SKM-1 (cell line): ENCODE results near the gene ACTR3C.
A peak's percentile ranks its signal among the peaks of the same experiment; 100 is the strongest.
"Not testable (repeated sequence)": the region's sequence is repeated elsewhere in the genome, so short reads cannot be mapped to it uniquely, and the experiment has no call there.

ENCODE experiments used
- DNase-seq: peaks from one replicate; lab custom pipeline; 2025; ENCODE audit not compliant: unreplicated experiment; lab: John Stamatoyannopoulos, UW

The ACTR3C gene

DNA sequence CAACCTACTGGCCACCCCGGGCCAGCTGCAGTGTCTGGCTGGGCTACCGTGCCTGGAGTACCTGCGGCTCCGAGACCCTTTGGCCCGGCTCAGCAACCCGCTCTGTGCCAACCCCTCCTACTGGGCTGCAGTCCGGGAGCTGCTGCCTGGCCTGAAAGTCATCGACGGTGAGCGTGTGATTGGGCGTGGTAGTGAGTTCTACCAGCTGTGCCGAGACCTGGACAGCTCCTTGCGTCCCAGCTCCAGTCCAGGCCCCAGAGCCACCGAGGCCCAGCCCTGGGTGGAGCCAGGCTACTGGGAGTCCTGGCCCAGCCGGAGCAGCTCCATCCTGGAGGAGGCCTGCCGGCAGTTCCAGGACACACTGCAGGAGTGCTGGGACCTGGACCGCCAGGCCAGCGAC is 13.8 kb upstream of the ACTR3C start:
- DNase-seq, result no peak

DNA sequence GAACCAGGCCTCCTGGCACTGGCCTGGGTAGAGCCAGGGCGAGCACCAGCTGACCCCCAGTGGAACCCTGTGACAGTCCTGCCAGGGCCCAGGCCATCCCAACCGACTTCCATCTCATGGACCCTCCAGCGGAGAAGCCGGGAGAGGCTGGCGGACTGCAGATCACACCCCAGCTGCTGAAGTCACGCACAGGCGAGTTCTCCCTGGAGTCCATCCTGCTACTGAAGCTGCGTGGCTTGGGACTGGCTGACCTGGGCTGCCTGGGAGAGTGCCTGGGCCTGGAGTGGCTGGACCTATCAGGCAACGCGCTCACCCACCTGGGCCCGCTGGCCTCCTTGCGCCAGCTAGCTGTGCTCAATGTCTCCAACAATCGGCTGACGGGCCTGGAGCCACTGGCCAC is 13.4 kb upstream of the ACTR3C start:
- DNase-seq, result no peak

DNA sequence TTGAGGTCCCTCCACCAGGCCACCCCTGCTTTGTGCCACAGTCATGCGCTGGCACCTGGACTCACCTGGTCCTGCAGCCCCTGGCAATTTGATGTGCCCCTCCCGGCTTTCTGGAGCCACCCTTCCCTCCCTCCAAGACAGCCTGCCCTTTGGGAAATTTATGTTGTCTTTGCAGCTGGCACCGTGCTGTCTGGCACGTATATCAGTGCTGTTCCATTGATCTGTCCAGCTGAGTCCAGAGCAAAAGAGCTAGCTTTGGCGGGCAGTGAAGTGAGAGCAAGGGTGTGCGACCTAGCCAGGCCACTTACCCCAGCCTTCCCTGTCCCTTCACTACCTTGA is 12.4 kb upstream of the ACTR3C start:
- no peak for DNase-seq

DNA sequence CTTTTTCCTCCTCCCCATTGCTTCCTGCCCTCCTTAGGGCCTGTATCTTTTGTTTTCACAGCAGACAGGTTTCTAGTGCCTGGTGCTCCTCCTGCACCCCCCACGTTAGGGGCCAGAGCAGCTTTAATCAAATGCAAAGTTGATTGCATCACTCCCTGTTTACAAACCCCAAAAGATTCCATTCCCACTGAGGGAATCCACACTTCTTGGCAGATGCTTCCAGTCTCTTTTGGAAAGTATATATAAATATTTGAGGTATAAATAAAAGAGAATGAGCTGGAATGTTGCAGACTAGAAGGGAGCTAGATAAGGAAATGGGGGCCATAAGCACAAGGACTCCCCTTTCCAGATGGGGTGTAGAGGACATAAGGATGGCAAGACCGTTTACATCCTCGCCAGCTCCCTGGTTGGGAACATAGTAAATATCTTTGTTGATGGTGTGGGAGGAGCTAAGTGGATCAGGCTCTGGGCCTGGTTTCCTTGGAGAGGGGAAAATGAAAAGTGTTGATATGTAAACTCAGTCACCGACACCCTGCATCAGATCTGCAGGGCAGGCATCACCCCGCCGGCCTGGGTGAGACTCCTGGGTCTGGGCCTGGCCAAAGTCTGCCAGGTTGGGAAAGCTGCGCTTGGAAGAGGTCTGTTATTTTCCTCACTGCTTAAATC is 11.9 kb upstream of the ACTR3C start:
- no peak for DNase-seq

DNA sequence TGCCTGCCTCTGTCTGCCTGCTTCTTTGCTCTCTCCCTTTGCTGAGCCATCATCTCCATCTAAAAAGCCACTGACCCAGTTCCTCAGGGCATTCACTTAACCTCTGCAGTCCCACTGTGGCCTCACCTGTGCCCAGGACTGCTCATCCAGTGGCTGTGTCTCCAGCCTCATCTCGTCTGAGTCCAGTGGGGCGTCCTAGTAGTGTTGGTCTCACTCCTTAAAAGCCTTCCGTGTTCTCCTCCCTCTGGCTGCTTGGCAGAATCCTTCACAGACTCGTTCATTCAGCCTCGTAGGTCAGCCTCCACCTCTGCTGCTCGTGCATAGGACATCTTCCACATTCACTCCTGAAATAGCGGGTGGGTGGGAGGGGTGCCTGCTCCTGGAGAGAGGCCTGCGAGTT is 10.8 kb upstream of the ACTR3C start:
- no peak for DNase-seq

DNA sequence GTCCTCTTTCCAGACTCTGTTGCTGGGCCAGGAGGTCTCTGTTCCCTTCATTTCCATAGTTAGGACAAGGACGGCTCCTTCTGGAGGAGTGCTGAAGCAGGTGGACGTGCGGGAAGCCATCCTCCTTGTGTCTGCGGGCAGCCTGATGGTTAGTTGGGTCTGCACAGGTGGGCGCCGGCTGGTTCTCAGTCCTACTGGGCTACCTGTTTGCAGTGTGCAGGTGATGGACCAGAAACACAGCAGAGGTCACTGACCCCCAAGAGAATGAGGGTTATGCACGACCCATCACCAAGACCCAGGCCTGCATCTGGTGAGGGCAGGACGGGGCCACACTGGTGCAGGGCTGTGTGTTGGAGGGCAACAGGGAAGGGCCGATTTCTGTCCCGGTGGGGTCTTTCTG is 10.3 kb upstream of the ACTR3C start:
- no peak for DNase-seq

DNA sequence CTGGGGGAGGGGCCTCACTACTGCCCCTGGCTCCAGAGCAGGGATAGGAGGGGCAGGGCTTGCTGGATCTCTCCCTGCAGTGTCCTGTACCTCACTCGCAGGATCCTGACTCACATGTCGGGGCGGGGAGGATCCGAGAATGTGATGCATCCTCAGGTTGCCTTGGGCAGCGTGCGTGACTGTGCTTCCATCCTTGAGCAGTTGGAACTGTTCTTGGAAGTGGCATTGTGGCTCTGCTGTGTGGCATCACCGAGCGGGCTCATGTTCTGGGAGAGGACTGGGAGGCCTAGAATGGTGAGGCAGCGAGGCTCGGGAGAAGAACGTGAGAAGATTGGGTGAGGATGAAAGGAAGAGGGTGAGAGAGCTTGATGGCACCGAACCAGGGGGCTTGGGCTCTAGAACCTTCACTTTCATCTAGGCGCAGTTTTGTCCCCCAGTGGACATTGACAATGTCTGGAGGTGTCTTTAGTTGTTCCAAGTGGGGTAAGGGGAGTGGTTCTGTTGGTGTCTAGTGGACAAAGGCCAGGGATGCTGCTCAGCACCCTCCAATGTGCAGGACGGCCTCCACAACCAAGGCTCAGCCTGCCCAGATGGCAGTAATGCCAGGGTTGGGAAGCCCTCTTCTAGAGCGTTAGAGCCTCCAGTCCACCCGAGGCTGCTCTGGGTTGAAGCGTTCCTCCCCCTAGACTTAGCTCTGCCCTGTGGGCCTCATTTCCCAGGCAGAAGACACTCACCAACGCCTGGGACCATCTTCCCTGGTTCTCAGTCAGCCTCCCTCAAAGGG is 9.7 kb upstream of the ACTR3C start:
- no peak for DNase-seq

DNA sequence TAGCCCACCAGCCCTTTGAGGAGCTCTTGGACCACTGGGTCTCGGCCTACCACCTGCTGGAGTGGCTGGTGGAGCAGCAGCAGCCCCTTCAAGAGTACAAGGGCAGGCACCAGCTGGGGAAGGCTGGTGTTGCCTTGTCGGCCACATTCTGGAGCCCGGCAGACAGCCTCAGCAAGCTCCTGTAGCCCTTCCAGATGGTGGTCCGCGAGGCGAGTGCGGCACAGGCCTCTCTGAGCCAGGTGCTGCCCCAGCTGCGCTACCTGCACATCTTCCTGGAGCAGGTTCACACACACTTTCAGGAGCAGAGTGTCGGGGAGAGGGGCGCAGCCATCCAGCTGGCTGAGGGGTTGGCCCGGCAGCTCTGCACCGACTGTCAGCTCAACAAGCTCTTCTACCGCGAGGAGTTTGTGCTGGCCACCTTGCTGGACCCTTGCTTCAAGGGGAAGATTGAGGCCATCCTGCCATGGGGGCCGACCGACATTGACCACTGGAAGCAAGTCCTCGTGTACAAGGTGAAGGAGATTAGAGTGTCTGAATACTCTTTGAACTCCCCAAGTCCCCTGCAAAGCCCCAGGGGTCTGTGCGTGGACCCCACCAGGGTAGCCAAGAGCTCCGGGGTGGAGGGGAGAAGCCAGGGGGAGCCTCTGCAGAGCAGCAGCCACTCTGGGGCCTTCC is 7.0 kb upstream of the ACTR3C start:
- DNase-seq, result no peak

DNA sequence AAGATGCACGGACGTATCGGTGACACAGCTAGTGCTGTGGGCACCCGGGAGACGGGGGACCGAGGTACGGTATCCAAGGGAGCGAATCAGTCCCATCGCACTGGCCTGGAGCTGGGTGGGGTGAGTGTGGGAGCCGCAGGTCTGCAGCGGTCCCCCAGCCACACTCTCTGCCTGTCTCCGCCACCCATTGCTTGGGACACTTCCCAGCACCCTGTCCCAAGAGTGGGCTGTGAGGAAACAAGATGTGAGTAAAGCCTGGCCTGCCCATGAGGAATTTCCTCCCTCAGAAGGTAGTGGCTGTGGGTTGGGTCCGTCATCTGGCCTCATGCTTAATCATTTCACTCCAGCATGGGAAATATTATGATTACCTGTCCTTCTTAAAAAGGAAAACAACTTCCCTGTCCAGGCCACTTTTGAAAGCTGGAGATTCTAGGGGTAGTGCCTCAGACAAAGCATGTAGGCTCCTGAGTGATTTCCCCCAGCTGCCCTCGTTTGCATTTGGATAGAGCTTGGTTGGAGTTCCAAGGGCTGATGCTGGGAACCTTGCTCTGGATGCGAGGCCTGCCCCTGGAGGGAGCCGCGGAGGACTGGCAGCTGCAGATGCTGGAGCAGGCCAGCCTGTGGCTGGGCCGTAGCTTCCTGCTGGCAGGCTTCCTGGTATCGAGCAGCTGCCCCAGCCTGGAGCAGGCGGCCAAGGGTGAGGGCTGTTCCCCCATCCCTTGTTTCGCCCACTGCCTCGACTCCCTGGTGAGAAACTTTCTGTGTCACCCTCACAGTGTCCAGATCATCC is 6.2 kb upstream of the ACTR3C start:
- DNase-seq, result no peak

DNA sequence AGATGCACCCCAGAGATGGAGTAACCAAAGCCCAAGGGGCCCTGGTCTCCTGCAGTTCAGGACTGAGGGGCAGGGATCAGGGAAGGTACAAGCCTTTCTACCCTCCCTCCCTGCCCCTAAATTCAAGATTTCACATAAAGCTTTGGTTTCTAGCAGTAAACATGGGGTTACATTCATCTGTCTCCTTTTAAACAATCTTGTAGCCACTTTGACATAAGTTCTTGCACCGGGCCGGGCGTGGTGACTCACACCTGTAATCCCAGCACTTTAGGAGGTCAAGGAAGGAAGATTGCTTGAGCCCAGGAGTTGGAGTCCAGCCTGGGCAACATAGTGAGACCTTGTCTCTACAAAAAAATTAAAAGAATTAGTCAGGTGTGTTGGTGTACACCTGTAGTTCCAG is 4.0 kb upstream of the ACTR3C start:
- DNase-seq, result no peak

DNA sequence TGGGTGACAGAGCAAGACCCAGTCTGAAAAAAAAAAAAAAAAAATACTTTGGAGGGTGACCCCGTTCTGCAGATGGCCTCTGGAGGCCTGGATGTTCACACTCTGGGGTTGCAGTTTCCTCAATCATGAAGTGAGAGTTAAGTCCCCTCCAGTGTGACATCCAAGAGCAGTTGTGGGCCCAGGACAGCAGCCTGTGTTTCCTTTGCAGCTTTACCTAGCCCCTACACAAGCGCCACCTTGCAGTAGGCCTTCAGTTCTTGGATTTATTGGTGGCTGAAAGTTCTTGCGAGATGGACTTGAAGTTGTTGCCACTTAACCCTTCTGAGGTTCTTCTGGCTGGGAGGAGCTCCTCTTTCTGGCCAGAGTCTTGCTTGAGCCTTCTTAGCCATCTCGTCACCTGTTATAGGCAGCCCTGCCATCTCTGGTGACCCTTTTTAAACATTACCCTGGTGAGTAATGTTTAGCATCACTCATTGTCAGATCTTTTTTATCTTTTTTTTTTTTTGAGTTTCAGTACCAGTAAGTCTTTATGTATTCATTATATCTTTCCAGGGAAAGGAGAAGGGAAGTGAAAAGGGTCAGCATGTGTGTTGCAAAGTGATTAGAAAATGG is 3.4 kb upstream of the ACTR3C start:
- DNase-seq, result no peak

DNA sequence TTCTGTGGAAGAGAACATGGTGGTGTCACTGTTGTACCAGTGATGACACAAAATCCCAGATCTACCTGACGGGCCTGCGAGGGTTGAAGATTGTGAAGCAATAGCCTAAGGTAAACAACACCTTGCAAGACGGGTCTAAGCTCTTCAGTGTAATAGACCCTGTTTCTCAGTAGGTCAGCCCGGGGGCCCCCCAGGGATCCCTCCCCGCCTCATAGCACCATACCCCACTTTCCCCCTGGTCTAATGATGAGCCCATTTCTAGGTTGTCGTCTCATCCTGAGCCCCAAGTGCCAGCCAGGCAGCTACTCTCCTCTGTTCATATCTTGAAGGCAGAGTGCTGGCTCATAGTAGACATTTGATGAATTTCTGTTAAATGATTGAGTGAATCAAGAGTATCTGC is 2.6 kb upstream of the ACTR3C start:
- no peak for DNase-seq

DNA sequence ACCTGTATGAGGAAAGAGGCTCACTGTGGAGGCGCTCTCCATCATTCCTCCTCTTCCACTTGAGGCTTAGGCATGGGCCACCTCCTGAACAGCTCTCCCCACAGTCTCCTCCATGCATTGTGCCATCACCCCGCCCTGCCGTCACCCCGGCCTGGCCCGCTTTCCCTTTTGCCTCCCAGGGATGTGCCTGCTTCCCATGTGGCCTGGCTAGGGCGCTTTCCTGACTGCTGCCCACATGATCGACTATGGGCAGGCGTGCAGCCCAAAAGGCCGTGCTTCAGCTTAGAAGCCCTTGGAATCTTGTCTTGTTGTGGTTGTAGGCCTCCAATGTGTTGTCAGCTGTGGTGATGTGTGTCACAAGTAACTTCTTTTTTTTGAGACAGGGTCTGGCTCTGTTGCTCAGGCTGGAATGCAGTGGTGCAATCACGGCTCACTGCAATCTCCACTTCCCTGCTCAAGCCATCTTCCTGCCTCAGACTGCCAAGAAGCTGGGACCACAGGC is 1.8 kb upstream of the ACTR3C start:
- DNase-seq, result peak; percentile 20

DNA sequence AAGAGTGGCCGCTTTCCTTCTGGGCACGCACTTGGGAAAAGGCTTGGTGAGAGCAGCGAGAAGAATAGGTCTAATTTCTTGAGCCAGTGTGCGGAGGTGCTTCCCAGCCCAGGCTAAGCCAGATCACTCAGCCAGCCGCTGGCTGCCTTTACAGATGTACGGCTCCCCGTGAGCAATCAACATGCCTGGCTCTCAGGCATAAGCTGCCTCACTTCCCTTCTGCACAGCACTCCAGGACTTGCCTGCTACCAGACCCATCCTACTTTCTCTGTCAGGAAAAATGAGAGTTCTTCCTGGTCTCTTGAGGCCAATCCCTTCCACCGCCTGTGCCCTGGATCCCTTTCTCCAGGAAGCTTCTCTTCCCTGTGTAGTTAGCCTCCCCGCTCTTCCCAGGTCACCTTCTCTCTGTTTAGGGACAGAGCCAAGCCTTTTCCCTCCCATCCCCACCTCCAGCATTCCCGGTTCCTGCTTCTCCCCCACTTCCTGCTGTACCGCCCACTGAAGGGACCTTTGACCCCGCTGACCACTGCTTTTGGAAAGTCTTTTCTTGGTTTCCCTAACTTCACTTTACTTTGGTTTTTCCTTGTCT is 1.1 kb upstream of the ACTR3C start:
- no peak for DNase-seq

DNA sequence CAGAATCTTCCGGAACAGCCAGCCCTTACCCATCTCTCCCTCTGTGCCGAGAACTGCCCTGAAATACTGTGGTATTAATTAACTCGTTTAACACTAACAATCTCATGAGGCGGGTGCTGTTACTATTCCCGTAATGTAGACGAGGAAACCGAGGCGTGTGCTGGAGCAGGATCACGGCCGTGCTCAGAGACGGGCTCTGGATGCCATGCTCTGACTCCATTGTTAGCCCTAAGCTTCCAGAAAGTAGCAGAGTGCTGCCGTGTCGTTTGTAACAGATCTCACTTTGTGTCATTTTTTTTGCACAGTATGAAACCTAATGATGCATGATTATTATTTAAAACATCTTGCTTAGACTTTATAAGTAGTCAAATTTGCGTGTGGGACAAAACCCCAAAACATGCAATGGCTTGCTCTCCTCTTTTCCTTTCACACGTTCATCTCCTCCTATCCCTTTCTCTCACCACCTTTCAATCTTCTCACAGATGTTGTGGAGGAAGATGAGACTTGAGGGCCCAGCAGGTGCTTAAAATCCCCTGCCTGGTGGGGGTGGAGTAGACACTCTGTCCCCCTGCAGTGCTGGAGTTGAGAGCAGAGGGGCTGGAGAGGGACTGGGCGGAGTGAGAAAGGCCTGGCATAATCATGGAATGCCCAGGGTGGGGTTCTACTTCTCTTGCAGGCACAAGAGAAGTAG is 482 bp upstream of the ACTR3C start:
- no peak for DNase-seq

DNA sequence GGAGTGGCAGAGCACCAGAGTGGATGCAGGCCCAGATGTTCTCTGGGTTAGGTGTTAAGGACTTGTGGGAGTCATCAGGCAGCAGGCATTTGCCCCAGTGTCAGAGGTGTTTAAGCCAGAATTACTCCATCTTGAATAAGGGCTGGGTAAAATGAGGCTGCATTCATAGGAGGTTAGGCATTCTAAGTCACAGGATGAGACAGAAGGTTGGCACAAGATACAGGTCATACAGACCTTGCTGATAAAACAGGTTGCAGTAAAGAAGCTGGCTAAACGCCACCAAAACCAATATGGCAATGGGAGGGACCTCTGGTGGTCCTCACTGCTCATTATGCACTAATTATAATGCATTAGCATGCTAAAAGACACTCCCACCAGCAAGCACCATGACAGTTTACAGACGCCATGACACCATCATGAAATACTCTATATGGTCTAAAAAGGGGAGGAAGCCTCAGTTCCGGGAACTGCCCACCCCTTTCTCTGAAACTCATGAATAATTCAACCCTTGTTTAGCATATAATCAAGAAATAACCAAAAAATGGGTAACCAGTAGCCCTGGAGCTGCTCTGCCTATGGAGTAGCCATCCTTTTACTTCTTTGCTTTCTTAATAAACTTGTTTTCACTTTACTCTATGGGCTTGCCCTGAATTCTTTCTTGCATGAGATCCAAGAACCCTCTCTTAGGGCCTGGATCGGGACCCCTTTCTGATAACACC is 1.1 kb downstream of the ACTR3C start:
- DNase-seq, result no peak

DNA sequence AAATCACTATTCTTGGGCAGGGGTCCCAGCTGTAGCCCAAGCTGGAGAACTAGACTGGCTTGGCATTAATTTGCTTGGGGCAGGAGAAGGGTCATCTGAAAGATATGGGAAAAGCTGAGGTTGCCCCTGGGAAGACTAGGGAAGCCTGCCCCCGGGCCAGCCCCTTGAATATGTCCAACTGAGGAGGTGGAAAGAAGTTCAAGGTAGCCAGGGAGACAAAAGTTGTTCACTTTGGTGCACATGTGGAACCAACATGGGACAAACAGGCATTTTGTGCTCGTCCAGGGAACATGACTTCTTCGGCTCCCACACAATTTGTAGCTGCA is 1.6 kb downstream of the ACTR3C start:
- no peak for DNase-seq

DNA sequence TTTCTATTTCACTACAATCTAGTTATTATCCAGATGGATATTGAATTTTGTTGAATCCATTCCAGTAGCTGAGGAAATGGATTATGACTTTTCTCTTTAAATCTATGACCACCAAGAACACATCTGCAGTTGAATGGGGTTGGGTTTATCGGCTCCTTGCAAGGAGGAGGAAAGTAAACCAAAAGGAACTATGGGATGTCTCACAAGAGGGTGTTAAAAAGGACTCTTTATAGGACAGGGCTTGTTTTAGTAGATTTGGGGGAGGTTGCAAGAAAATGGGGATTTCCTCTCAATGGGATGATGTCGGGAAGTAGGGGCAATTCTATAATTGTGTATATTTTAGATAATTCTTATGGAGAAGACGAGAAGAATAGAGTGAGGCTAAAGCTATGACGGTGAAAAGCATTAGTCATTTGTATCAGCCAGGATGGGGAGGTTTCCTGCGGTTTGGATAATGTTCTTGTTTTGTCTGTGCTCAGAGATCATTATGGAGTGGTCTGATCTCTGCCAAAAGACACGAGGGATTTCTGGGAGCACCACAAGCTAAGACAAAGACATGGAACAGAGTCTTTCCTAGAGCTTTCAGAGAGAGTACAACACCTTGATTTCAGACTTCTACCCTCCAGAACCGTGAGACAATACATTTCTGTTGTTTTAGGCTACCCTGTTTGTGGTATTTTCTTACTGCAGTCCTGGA is 5.4 kb downstream of the ACTR3C start:
- no peak for DNase-seq

DNA sequence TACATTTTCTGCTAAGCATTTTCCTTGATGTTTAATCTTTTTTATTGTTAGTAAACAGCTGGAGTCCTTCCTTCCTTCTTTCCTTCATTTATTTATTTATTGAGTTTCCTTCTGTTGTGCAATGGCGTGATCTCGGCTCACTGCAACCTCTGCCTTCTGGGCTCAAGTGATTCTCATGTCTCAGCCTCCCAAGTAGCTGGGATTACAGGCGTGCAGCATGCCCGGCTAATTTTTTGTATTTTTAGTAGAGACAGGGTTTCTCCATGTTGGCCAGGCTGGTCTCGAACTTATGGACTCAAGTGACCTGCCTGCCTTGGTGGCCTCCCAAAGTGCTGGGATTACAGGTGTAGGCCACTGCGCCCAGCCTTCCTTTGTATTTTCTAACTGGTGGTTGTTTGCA is 6.4 kb downstream of the ACTR3C start:
- DNase-seq, result not testable (repeated sequence)
